ENCODE measurements around the gene TBC1D24.
A peak's percentile ranks its signal among the peaks of the same experiment; 100 is the strongest.
"Not testable (repeated sequence)": the region's sequence is repeated elsewhere in the genome, so short reads cannot be mapped to it uniquely, and the experiment has no call there.

TBC1D24 gene

DNA sequence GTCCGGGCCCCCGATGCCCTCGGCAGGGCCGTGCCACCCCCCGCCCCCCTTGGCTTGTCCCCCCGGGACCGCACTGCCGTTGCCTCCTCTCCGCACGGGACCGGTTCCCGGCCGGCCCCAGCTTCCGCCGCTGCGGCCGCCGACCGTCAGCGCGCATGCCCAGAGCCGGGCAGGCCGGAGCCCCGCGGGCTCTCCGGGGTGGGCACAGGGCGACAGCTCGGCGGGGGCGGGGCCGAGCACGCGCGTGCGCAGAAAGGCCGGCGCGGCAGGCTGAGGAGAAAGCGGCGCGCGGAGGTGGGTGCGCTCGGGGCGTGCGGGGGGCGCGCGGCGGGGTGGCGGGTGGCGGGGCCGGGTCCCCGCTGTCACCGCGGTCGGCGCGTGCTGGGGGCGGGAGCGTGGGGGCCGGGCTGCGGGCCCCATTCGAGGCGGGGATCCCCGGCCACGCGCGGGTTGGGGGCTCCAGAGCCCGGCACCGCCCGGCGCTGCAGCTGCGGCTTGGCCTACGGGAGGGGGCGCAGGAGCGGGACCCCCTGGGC lies at the start of gene TBC1D24:
Gene TBC1D24 (plus strand): TSS at position 251 of the 536 bp plus-strand sequence. CDS start 21,022 bp downstream, outside the sequence.
- peak; percentile 57 to 71 for DNase-seq (ENCODE audit: low read depth in 1 of 2, low spot score in 1 of 2)

GRCh38 chr16:2425825-2426430 lies 49.0 kb upstream of the TBC1D24 start:
- DNase-seq (ENCODE audit: low read depth in 1 of 2, low spot score in 1 of 2), result no peak

- DNase-seq (ENCODE audit: low read depth in 1 of 2, low spot score in 1 of 2), result no peak
These were observed 48.0 kb upstream of the TBC1D24 start for GRCh38 chr16:2426941-2427361.

GRCh38 chr16:2427526-2427925 lies 47.4 kb upstream of the TBC1D24 start:
- DNase-seq (ENCODE audit: low read depth in 1 of 2, low spot score in 1 of 2), result no peak

GRCh38 chr16:2428051-2428783 lies 46.7 kb upstream of the TBC1D24 start:
- DNase-seq (ENCODE audit: low read depth in 1 of 2, low spot score in 1 of 2), result no peak

GRCh38 chr16:2428784-2429033 lies 46.2 kb upstream of the TBC1D24 start:
- DNase-seq (ENCODE audit: low read depth in 1 of 2, low spot score in 1 of 2), result no peak

GRCh38 chr16:2429034-2429770 lies 45.7 kb upstream of the TBC1D24 start, which contains the start of gene CCNF:
Gene CCNF, plus strand, starts transcription at chr16:2429447. Its CDS starts 35 bp downstream, at chr16:2429482.
- DNase-seq (ENCODE audit: low read depth in 1 of 2, low spot score in 1 of 2), result peak; percentile 95 to 96

DNA sequence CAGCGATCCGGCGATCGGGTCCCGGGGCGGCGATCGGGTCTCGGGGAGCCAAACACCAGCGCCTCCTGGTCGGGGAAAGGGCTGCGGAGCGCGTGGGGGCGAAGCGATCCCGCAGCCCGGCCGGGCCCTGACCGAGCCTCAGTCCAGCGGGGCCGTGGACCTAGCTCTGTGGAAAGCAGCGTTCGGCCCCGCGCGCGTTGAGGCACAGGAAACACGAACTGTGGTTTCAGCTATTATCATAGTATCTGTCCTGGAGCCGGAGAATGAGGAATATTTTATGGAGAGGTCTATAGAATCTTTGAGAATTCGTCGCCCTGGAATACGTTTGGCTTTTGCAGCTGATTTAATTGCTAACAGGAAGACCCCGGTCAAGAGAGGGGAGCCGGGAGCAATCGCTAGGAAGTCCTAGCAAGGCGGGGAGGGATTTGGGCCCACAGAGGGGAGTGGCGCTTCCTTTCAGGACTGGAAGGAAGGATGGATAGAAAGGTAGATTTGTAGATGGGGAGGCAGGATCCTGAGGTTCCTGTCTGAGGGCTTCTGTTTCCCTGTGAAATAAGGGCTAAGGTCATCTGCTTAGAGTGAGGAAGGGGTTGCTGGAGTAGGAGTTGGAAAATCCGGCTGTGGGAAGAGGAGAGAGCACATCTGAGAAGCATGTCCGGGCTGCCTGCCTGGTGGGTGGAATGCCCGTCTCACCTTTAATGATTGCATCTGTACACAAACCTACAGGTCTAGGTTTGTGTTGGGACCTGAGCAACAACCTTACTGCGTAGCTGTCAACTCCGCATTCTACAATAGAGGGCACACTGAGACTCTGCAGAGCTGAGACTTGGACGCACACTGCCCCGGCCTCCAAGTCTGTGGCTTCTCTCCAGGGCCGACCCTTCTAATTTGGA lies 44.9 kb upstream of the TBC1D24 start:
- DNase-seq (ENCODE audit: low read depth in 1 of 2, low spot score in 1 of 2), result no peak

DNA sequence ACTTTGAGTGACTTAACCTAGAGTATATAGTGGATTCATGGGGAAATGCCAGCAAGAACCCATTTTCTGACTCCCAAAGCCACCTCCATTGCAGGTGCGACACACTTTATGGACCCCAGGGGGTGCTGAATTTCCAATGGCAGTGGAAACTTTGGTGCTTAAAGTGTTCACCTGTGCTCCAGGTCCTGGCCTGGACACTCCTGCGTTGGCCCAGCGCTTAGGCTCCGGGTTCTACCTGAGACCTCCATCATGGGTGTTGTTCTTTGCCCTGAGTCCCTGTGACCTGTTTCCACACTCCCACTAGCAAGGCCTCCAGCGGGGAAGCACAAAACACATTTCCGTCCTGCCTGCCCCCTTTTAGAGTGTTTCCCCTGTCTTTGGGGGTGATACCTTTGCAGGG lies 42.6 kb upstream of the TBC1D24 start:
- no peak for DNase-seq (ENCODE audit: low read depth in 1 of 2, low spot score in 1 of 2)

- DNase-seq (ENCODE audit: low read depth in 1 of 2, low spot score in 1 of 2), result no peak
These were observed 42.0 kb upstream of the TBC1D24 start for GRCh38 chr16:2432801-2433505.

- not testable (repeated sequence) for DNase-seq (ENCODE audit: low read depth in 1 of 2, low spot score in 1 of 2)
These were observed 39.7 kb upstream of the TBC1D24 start for GRCh38 chr16:2435236-2435635.

GRCh38 chr16:2436110-2436509 lies 38.8 kb upstream of the TBC1D24 start:
- no peak for DNase-seq (ENCODE audit: low read depth in 1 of 2, low spot score in 1 of 2)

DNA sequence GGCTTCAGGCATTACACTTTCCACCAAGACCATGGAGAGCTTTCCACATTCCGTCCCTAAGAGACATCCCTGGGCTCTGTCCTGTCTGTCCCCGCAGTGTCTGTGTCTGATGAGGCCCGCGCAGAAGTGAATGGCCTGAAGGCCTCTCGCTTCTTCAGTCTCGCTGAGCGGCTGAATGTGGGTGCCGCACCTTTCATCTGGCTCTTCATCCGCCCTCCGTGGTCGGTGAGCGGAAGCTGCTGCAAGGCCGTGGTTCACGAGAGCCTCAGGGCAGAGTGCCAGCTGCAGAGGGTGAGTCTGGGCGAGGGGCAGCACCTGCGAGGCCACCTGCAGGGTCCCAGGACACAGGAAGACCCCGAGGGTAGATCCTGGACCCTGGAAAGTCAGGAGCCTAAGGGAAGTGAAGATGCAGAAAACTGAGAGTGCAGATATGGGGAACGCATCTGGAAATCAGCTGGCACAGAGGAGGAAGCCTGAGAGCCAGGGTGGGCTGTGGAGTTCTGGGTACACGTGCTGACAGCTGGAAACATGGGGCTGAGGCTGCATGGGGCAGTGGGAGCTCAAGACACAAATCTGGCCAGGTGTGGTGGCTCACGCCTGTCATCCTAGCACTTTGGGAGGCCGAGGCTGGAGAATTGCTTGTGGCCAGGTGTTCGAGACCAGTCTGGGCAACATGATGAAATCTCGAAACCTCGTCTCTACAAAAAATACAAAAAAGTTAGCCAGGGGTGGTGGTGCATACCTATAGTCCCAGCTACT lies 37.7 kb upstream of the TBC1D24 start:
- DNase-seq (ENCODE audit: low read depth in 1 of 2, low spot score in 1 of 2), result no peak

DNA sequence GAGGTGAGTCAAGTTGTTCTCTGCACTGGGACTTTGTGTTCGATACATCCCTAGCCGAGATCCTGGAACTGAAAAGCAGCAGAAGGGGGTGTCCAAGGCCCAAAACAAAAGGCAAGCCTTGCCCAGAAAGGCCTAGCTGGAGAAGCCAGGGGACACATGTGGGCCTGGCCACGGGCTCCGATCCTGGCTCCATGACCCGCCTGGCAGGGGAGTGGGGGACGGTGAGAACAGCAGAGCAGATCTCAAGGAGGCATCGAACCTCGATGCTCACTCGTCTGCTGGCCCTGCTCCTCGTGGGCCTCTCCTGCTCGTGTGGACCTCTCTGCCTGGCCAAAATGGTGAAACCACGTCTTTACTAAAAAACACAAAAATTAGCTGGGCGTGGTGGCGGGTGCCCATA lies 36.8 kb upstream of the TBC1D24 start:
- DNase-seq (ENCODE audit: low read depth in 1 of 2, low spot score in 1 of 2), result no peak

DNA sequence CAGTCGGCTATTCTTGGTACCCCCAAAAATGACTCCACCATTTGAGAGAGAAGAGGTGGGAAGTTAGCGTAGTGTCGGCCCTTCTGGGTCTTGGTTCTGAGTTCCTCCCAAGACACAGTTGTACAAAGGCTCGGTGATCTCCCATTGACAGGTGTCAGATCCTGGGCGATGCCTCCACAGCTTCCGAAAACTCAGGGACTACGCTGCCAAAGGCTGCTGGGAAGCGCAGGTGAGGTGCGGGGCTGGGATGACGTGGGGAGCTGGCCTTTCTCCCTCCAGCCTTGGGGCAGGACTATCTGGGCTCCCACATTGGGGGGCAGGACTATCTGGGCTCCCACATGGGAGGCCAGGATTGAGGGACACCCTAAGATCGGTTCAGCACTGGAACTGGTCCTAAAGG lies 35.3 kb upstream of the TBC1D24 start:
- DNase-seq (ENCODE audit: low read depth in 1 of 2, low spot score in 1 of 2), result no peak

DNA sequence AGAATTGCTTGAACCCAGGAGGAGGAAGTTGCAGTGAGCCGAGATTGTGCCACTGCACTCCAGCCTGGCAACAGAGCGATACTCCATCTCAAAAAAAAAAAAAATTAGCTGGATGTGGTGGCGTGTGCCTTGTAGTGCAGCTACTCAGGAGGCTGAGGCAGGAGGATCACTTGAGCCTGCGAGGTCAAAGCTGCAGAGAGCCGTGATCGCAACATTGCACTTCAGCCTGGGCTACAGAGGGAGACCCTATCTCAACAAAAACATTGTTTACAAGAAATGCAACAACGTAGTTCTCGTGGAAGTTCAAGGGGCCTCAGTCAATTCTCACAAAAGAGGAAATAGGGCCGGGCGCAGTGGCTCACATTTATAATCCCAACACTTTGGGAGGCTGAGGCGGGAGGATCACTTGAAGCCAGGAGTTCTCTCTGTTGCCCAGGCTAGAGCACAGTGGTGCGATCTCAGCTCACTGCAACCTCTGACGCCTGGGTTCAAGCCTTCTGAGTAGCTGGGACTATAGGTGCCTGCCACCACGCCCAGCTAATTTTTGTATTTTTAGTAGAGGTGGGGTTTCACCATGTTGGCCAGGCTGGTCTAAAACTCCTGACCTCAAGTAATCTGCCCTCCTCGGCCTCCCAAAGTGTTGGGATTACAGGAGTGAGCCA lies 33.7 kb upstream of the TBC1D24 start:
- DNase-seq (ENCODE audit: low read depth in 1 of 2, low spot score in 1 of 2), result not testable (repeated sequence)

DNA sequence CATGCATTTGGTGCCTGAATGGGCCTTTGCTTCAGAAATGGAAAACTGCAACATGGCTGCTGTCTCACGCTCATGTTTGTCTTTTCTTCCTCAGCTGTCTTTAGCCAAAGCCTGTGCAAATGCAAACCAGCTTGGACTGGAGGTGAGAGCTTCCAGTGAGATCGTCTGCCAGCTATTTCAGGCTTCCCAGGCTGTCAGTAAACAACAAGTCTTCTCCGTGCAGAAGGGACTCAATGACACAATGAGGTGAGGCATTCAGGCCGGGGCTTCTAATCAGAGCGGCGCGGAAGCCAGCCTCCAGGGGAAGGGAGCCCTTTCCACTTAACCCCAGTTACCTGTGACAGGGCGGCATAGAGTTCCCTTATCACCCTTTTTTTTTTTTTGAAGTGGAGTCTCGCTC lies 31.4 kb upstream of the TBC1D24 start:
- DNase-seq (ENCODE audit: low read depth in 1 of 2, low spot score in 1 of 2), result no peak

DNA sequence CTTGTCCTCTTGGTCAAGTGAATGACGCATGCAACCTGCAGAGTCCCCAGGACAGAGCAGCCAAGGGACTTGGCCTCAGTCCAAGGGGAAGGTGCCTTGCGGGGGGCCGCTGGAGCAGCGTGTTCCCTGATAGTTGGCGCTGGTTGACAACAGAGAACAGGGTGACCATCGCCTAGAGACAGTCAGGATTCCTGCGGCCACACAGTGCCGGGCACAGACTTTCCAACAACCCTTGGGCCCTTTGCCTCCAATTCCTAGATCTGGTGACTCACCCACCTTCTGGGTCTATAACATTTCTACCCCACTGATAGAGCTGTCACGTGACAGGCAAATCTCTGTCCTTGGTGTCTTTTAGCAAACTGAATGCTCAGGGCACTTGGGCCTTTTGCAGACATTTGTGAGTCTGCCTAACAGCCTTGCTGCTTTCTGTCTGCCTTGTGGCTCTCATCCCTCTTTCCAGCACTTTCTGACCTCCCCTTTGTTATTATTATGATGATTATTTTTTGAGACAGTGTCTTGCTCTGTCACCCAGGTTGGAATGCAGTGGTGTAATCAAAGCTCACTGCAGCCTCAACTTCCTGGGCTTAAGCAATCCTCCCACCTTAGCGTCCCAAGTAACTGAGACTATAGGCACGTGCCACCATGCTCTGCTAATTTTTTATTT lies 26.9 kb upstream of the TBC1D24 start:
- DNase-seq (ENCODE audit: low read depth in 1 of 2, low spot score in 1 of 2), result no peak

GRCh38 chr16:2449118-2449517 lies 25.8 kb upstream of the TBC1D24 start:
- no peak for DNase-seq (ENCODE audit: low read depth in 1 of 2, low spot score in 1 of 2)
